Nucleus accumbens (tissue), 56 donors: ENCODE results near the gene DND1.
"Not testable (repeated sequence)": the region's sequence is repeated elsewhere in the genome, so short reads cannot be mapped to it uniquely, and the experiment has no call there.

Source experiments
- DNase-seq, 56 donors: peaks; one replicate each; lab custom pipeline; 2025; lab: John Stamatoyannopoulos, UW

The DND1 gene

GRCh38 chr5:140674211-140674610 lies 835 bp upstream of the DND1 start:
- no peak for DNase-seq

GRCh38 chr5:140672455-140673186 lies 755 bp downstream of the DND1 start:
- peak in 3 of 56 donors; percentile 1 to 7 (median 5) for DNase-seq

- no peak for DNase-seq
These were observed 1.8 kb downstream of the DND1 start for GRCh38 chr5:140671472-140672125.

GRCh38 chr5:140671035-140671434 lies 2.3 kb downstream of the DND1 start:
- DNase-seq = not testable (repeated sequence)

- peak; percentile 59 to 98 (median 92) for DNase-seq
These were observed 8.8 kb downstream of the DND1 start, which contains the start of gene WDR55 for GRCh38 chr5:140664359-140665119. Gene WDR55, plus strand, starts transcription at chr5:140664904. Its CDS starts 9 bp downstream, at chr5:140664913.

- peak in 3 of 56 donors; percentile 34 to 39 (median 36) for DNase-seq
These were observed 9.4 kb downstream of the DND1 start for GRCh38 chr5:140664030-140664358.

- DNase-seq = not testable (repeated sequence)
These were observed 13.0 kb downstream of the DND1 start for GRCh38 chr5:140660371-140660770.

GRCh38 chr5:140658870-140659269 lies 14.5 kb downstream of the DND1 start:
- no peak for DNase-seq

GRCh38 chr5:140647042-140647419 lies 26.3 kb downstream of the DND1 start:
- DNase-seq = no peak

GRCh38 chr5:140642718-140643117 lies 30.7 kb downstream of the DND1 start:
- DNase-seq = no peak

GRCh38 chr5:140641716-140642115 lies 31.7 kb downstream of the DND1 start:
- DNase-seq = no peak

GRCh38 chr5:140639148-140639981 lies 34.0 kb downstream of the DND1 start, which contains the start of gene TMCO6:
Gene TMCO6, plus strand, starts transcription at chr5:140639451. Its CDS starts 77 bp downstream, at chr5:140639528.
- peak; percentile 46 to 98 (median 94) for DNase-seq

- not testable (repeated sequence) for DNase-seq
These were observed 34.6 kb downstream of the DND1 start for GRCh38 chr5:140638898-140639147.

GRCh38 chr5:140637371-140638100 lies 35.8 kb downstream of the DND1 start:
- DNase-seq = no peak

- no peak for DNase-seq
These were observed 37.8 kb downstream of the DND1 start for GRCh38 chr5:140635291-140636257.

GRCh38 chr5:140634103-140634502 lies 39.3 kb downstream of the DND1 start:
- DNase-seq = no peak

- DNase-seq = no peak
These were observed 39.9 kb downstream of the DND1 start for GRCh38 chr5:140633501-140633900.

GRCh38 chr5:140633021-140633471 lies 40.3 kb downstream of the DND1 start, which contains the start of gene CD14:
Gene CD14, minus strand, starts transcription at chr5:140633175. Its CDS starts 104 bp downstream, at chr5:140633071.
- peak in 15 of 56 donors; percentile 14 to 60 (median 40) for DNase-seq
